Dermis blood vessel endothelial cell (primary cell): Measurements from ENCODE around the gene AHCYL1. TPM values are rescaled to one million over a fixed set of nuclear protein-coding genes. Genes with fewer than 3 reads are reported as not detected.
"Not testable (repeated sequence)": the region's sequence is repeated elsewhere in the genome, so short reads cannot be mapped to it uniquely, and the experiment has no call there.

Experiments
- DNase-seq: peaks from one replicate; pipeline ENCODE4 v3.0.0; 2010
- total RNA-seq: library from RNA; depleted of rRNA; stranded (reverse); fragments of >200 nt; gene quantifications from 2 replicates; pipeline ENCODE4 v1.2.3, GENCODE V29; 2014

The AHCYL1 gene
- total RNA-seq, result 47.1 and 62.7 TPM in 2 replicates

GRCh38 chr1:109984456-109985246 lies at the start of gene AHCYL1:
TSS of gene AHCYL1 (plus strand) at chr1:109984765. CDS start at chr1:109985053, 288 bp downstream.
- peak; percentile 100 for DNase-seq

DNA sequence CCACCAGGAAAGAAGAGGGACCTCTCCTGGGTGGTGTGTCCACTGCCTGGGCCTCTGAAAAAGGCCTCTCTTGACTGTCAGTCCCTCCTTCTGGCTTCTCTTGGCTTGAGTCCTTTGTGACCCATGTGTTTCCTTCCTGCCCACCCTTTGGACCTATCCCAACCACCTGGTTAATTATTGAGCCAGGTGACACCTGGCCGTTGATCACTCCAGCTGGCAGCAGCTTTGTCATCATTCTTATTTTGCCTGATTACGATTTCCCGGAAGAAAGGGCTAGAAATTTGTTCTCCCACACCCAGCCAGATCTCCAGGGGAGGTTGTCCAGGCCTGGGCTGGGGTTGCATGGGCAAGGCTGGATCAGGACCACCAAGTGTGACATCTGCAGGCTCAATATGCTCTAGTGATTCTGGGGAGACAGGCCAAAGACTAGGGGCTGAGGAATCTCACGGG lies 49.1 kb upstream of the AHCYL1 start:
- DNase-seq, result peak; percentile 34

DNA sequence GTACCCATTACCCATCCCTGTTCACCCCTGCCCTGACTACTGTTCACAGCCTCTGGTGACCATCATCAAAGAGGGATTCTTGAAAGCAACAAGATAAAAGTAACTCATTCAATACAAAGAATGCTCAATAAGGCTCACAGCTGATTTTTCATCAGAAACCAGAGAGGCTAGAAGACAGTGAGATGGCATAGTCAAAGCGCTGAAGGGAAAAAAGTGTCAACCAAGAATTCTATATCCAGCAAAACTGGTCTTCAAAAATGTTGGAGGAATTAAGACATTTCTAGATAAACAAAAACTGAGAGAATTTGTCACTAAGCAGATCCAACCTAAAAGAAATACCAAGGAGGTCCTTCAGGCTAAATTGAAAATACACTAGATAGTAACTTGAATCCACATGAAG lies 46.8 kb upstream of the AHCYL1 start:
- no peak for DNase-seq

DNA sequence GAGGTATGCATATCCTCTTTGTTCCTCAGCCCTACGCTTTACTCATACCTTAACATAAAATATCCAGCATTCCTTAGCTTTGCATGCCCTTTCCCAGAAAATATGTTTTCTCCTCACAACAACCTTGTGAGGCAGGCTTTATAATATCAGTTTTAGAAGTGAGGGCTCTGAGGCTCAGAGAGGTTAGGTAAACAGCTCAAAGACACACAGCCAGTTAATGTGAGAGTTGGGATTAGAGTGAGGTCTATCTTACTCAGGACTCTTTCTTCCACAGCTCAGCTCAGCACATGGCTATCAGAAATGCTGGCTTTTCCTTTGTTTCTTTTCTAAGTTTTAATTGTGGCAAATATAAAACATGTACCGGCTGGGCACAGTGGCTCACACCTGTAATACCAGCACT lies 46.0 kb upstream of the AHCYL1 start:
- DNase-seq, result no peak

GRCh38 chr1:109942434-109942833 lies 42.1 kb upstream of the AHCYL1 start:
- no peak for DNase-seq

- no peak for DNase-seq
These were observed 40.0 kb upstream of the AHCYL1 start for GRCh38 chr1:109944541-109944940.

- no peak for DNase-seq
These were observed 38.1 kb upstream of the AHCYL1 start for GRCh38 chr1:109946511-109946910.

DNA sequence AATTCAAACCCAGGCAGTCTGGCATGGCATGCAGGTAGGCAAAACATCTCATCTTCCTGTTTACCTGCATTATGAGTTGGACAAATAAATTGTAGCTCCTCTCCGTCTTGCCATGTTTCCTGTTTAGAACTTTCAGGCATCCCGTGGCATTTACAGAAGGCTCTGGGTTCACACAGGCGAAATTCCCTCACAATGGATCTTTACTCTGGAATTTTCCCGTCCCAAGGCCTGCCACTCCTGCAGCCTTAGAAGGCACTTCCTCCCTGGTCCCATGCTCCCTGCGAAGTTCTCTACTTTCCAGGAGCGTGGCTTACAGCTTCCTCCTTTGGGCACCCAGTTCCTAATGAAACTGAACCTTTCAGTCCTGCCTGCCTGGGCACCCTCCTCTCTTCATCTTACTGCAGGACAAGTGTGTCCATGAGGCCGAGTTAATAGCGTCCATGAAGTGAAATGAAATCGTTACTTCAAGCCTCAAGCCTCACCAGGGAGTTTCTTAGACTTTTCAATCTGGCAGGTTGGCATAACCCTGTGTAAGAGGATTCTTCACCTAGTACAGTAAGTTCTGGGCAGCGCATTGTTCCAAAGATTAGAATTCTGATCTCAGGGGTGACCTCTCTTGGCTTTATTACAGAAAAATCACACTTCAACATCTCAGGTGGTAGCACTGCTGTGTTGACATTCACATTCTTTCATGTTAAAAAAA lies 36.8 kb upstream of the AHCYL1 start:
- DNase-seq, result peak; percentile 50

DNA sequence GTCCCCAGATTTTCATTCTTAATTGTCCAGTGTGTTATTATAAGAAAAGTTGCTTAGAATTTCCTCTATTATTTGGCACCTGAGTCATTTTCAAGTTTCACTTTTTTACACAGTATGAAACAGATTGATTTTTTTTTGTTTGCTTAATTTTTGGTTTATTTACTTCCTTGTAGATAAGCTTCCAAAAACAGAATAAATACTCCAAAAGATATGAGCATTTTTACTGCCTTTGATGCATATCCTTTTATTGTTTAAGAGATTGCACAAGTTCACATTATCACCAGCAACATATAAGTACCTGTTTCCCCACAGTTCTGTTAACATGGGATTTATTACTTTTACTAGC lies 36.3 kb upstream of the AHCYL1 start:
- DNase-seq, result no peak

GRCh38 chr1:109950038-109950437 lies 34.5 kb upstream of the AHCYL1 start:
- no peak for DNase-seq

DNA sequence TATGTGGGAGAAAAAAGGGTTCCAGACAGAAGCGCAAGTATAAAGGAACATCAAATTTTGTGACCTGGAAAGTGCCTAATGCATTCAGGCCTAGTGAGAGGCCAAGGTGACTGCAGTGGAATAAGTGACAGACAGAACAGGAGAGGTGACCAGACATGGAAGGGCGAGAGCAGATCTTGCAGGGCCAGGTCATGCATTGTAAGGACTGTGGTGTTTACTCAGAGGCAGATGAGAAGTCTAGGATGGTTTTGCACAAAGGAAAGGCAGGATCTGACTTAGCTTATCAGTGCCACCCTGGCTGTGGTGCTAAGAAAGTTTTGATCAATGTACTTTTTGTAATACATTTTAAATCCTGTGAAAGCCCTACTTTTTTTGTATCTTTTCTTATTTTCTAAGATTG lies 34.1 kb upstream of the AHCYL1 start:
- no peak for DNase-seq

GRCh38 chr1:109951501-109951900 lies 33.1 kb upstream of the AHCYL1 start:
- not testable (repeated sequence) for DNase-seq

DNA sequence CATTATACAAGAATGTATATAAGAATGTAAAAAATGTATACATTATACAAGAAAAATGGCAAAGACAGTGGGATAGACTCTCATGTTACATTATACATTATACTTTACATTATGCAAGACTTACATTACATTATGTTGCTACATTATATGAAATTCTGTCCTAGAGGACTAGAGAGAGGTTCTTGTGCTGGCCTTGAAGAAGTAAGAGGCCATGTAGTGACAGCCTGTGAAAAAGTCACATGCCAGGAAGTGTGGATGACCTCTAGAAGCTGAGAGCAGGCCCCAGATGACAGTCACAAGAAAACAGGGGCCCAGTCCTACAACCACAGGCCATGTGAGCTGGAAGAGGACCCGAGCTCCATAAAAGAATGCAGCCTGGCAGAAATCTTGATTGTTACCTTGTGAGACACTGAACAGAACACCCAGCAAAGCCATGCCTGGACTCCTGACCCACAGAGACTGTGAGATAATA lies 30.5 kb upstream of the AHCYL1 start:
- no peak for DNase-seq

DNA sequence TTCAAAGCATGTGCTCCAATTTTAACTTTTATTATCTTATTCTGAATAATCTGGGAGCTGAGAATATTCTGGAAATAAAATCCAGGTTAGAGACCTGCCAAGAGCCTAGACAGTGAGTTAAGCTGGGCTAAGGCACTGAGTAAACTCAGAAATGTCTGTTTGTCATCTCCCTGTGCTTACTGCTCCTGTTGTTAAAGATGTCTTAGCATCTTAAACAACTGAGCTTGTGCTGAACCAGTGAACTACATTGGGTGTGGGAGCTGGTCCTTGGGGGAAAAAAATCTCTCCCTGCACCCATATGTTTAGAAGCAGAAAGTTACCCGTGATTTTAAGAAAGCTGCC lies 25.0 kb upstream of the AHCYL1 start:
- DNase-seq, result no peak

DNA sequence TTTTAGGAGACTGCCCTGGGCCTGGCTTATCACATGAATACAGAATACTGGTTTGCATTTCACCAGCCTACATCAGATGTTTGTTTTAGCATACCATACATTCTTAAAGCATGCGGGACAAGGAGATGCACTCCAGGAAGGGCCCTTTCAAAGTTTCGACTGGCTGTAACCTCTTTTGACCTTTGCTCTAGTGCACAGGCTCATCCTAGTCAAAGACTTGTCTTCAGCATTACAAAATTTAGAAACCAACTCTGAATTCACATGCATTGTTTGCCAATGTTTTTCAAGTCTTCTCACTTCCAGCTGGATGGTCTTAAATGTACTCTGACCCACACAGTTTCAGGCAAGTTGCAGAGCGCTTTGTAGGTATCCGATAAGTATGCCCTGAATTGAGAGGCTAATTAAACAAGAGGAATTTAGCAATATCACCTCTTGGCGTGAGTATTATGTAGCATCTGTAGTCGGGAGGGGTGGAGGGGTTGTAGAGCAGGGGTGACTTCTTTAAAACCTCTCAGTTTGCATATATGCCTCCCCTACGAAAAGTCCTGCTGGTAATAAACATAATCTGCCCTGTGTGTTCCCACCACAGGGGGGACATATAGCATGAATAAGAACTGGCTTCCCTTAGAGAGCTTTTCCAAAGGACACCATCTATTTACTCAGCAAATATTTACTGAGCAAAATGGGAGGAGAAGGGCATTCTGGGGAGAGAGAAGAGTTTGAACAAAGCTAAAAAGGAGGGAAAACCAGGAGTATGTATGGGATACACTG lies 24.4 kb upstream of the AHCYL1 start:
- no peak for DNase-seq

DNA sequence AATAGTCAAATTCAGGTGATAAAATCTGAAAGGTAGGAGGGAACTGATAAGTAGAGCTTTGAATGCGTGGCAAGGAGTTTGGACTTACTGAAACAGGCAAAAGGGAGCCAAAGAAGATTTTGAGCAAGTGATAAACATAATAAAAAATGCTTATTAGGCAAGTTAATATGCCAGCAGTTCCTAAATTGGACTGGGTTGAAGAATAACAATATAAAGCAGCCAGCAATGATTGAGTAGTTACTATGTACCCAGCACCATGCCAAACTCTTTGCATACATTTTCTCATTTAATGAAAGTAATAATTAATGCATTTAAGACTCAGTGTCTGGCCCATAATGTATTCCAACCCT lies 23.8 kb upstream of the AHCYL1 start:
- no peak for DNase-seq

DNA sequence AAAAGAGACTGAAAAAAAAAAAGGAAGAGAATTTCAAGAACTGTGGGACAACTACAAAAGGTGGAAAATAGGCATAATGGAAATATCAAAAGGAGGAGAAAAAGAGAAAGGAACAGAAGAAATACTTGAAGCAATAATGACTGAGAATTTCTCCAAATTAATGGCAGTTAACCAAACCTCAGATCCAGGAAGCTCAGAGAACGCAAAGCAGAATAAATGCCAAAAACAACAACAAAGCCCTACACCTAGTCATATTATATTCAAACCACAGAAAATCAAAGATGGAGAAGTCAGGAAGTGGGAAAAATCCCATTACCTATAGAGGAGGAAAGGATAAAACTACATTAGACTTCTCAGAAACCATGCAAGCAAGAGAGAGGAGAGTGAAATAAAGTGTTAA lies 20.7 kb upstream of the AHCYL1 start:
- DNase-seq, result no peak

- DNase-seq, result no peak
These were observed 15.3 kb upstream of the AHCYL1 start for GRCh38 chr1:109969146-109969829.

GRCh38 chr1:109969907-109970306 lies 14.7 kb upstream of the AHCYL1 start:
- no peak for DNase-seq

GRCh38 chr1:109971559-109971958 lies 13.0 kb upstream of the AHCYL1 start:
- no peak for DNase-seq

GRCh38 chr1:109974191-109974590 lies 10.4 kb upstream of the AHCYL1 start:
- DNase-seq, result no peak

DNA sequence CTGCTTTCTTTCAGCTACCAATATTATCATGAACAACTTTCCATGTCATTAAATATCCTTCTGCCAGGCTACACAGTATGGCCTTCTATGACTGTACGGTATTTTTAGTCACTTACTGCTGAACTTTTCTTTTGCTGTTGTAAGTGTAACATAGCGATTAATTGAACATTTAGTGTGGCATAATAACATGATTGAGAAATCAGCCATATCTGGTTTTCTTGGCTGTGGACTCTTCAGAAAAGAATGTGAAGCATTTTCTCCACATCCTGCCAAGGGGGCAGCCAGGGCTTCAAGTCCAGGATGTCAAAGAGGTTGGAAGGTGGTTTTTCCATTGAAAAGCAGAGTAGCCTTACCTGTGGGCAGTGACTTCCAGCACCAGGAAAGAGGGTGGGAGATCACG lies 8.8 kb upstream of the AHCYL1 start:
- DNase-seq, result peak; percentile 52

DNA sequence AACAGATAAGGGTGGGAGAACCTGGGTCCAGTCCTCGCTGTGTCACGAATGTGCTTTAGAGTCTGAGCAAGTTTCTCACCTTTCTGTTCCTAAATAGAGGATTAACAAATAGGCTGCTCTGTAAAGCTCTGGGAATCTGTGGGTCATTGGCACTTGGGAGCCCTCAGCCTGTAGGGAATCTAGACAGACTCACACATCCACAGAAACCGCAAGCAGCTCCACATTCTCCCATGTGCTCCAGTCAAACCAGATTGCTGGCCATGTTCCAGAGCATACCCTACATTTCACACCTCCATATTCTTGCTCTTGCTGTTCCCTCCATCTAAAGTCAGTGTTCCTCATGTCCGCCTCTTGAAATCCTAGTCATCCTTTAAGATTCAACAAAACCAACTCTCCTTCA lies 7.8 kb upstream of the AHCYL1 start:
- DNase-seq, result no peak
